ENCODE results near the gene SACS.

SACS gene

GRCh38 chr13:23433171-23434153, at the start of gene SACS:
SACS (minus strand) TSS chr13:23433702; CDS start chr13:23411239, 22,463 bp downstream.
- no peak for DNase-seq

- DNase-seq = no peak
These were observed 46.8 kb upstream of the SACS start for GRCh38 chr13:23480324-23480723.

GRCh38 chr13:23477101-23477500, 43.6 kb upstream of the SACS start:
- DNase-seq = no peak

GRCh38 chr13:23473221-23473620, 39.7 kb upstream of the SACS start:
- no peak for DNase-seq

- DNase-seq = no peak
These were observed 38.7 kb upstream of the SACS start for GRCh38 chr13:23472189-23472588.

- DNase-seq = no peak
These were observed 37.5 kb upstream of the SACS start for GRCh38 chr13:23470790-23471614.

GRCh38 chr13:23469951-23470421, 36.5 kb upstream of the SACS start:
- no peak for DNase-seq

GRCh38 chr13:23468811-23469210, 35.3 kb upstream of the SACS start:
- no peak for DNase-seq

GRCh38 chr13:23467932-23468278, 34.4 kb upstream of the SACS start:
- no peak for DNase-seq

GRCh38 chr13:23467048-23467931, 33.8 kb upstream of the SACS start:
- DNase-seq = no peak

GRCh38 chr13:23466144-23467002, 32.9 kb upstream of the SACS start:
- DNase-seq = peak; percentile 47

- no peak for DNase-seq
These were observed 30.2 kb upstream of the SACS start for GRCh38 chr13:23463661-23464060.

GRCh38 chr13:23462815-23463559, 29.5 kb upstream of the SACS start:
- DNase-seq = no peak

- DNase-seq = no peak
These were observed 28.0 kb upstream of the SACS start for GRCh38 chr13:23461544-23461943.

GRCh38 chr13:23460921-23461320, 27.4 kb upstream of the SACS start:
- DNase-seq = no peak

GRCh38 chr13:23460309-23460708, 26.8 kb upstream of the SACS start:
- peak; percentile 11 for DNase-seq

GRCh38 chr13:23458989-23459388, 25.5 kb upstream of the SACS start:
- DNase-seq = no peak

GRCh38 chr13:23456437-23457210, 23.1 kb upstream of the SACS start:
- DNase-seq = no peak

GRCh38 chr13:23455401-23456185, 22.1 kb upstream of the SACS start:
- DNase-seq = no peak
